HG03039 (cell line): Measurements from ENCODE around the gene PIK3C2A.
"Not testable (repeated sequence)": the region's sequence is repeated elsewhere in the genome, so short reads cannot be mapped to it uniquely, and the experiment has no call there.

Experiments
- ATAC-seq: cut with Tn5 transposase; IDR thresholded peaks from one replicate; pipeline ENCODE4 v1.9.1; 2021; ENCODE audit warnings: mild to moderate bottlenecking, moderate library complexity; ENCODE audit not compliant: unreplicated experiment

The PIK3C2A gene, protein sequence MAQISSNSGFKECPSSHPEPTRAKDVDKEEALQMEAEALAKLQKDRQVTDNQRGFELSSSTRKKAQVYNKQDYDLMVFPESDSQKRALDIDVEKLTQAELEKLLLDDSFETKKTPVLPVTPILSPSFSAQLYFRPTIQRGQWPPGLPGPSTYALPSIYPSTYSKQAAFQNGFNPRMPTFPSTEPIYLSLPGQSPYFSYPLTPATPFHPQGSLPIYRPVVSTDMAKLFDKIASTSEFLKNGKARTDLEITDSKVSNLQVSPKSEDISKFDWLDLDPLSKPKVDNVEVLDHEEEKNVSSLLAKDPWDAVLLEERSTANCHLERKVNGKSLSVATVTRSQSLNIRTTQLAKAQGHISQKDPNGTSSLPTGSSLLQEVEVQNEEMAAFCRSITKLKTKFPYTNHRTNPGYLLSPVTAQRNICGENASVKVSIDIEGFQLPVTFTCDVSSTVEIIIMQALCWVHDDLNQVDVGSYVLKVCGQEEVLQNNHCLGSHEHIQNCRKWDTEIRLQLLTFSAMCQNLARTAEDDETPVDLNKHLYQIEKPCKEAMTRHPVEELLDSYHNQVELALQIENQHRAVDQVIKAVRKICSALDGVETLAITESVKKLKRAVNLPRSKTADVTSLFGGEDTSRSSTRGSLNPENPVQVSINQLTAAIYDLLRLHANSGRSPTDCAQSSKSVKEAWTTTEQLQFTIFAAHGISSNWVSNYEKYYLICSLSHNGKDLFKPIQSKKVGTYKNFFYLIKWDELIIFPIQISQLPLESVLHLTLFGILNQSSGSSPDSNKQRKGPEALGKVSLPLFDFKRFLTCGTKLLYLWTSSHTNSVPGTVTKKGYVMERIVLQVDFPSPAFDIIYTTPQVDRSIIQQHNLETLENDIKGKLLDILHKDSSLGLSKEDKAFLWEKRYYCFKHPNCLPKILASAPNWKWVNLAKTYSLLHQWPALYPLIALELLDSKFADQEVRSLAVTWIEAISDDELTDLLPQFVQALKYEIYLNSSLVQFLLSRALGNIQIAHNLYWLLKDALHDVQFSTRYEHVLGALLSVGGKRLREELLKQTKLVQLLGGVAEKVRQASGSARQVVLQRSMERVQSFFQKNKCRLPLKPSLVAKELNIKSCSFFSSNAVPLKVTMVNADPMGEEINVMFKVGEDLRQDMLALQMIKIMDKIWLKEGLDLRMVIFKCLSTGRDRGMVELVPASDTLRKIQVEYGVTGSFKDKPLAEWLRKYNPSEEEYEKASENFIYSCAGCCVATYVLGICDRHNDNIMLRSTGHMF (N-terminal part only)

DNA sequence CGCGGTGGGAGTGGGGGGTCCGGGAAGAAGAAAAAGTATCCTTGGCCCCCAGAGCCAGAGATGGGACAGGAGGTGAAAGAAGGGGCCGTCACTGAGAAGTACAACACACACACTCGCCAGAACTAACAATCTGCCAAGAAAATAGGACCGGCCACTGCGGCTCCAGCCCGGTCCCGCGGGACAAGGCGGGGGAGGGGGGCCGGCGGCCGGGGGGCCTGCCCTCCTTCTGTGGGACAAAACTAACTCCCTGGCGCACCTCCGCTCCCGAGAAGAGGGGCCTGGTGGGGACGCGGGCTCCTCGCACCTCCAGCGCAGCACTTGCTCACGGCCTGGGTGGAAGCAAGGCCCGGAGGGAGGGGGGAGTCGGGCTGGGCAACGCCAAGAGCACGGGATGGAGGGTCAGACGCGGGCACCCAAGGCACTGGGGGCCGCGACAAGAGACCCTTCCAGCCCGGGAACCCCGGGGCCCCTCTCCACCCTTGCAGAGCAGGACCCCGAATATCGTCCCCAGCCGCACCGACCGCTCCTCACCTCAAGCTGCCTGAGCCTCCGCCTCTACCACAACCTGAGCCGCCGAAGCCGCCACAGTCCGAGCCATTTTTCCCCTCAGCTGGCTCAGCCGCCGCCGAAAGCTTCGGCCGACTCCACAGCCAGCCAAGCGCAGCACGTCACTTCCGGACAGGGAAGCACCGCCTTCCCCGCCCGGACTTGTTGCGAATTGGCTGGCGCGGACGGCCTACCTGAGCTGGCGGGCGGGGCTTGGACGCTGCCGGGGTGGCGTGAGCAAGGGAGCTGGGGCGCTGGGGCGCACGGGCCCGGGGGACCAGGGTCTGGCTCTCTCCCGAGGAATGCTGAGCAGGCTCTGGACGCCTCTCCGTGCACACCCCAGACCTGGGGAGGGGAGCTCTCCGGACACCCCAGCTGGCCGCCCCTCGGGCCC lies at the start of gene PIK3C2A:
TSS of gene PIK3C2A (minus strand) at position 670 of the 940 bp plus-strand sequence. CDS start 38,245 bp downstream, outside the sequence.
- peak; percentile 98 for ATAC-seq

DNA sequence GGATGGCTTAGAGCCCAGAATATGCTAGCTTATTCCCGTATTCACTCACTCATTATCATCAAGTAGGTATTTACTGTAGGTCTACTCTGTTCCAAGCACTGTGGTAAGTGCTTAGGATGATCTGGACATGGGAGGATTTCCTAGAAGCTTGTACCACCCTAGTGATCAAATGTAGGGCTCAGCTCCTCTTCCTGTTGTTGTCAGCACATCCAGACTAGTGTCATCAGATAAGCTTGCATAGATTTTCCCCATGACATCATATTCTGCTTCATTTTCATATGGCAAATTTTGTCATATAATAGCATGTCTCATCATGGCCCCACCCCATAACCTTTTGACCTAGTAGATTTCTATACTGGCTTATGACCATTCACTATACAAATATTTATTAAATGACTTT lies 49.4 kb upstream of the PIK3C2A start:
- no peak for ATAC-seq

DNA sequence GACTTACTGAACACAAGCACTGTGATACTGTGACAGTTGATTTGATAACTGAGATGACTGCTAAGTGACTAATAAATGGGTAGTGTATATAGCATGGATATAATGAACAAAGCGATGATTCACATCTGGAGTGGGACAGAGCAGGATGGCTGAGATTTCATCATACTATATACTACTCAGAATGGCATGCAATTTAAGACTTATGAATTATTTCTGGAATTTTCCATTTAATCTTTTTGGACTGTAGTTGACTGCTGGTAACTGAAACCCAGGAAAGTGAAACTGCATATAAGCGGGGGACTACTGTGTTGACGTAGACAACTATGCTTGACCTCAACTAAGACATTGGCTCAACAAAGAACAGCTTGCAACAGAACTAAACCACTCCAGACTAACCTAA lies 48.7 kb upstream of the PIK3C2A start:
- no peak for ATAC-seq

DNA sequence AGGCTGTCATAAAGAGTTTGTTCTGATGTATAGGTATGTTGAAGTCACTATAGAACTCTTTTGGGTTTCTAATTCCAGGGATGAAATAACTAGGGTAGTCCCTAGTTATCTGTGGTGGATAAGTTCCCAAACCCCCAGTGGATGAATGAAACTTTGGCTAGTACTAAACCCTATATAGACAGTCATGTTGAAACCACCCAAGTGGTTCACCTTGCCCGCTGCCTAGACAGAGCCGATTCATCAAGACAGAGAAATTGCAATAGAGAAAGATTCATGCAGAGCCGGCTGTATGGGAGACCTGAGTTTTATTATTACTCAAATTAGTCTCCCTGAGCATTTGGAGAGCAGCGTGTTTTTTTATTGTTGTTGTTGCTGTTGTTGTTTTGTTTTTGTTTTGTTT lies 44.9 kb upstream of the PIK3C2A start:
- no peak for ATAC-seq

DNA sequence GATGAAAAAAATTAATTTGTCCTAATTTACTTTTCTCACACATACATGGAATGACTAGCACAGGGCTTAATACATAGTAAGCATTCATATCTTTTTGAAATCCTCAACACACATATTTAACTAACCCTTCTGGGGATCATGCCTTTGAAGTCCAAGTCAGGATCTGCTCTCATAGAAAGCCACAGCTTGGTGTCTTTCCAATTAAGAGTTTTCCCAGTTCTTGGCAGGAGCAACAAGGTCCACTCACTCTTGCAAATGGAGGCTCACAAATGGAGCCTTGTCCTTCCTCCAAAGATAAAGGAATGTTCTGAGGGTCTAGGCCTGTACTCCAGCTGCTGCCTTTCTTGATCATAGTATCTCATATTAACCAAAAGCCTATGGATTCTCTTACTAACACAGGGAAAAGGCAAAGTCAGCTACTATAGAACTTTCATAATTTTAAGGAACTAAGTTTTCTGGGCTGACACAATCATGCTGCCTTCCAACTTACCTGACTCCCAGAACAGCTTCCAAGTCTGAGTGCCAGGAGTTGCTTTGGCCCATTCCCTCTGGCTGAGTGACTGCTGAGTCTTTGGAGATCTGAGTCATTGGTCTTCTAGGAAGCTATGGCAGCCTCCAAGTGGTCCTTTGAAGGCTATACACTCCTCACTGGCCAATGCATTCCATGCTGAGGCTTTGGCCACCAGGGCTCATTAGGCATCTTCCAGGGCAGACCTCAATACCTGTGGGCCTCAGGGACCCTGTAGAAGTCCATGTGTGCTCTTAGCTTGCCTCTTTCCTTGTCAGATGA lies 43.0 kb upstream of the PIK3C2A start:
- ATAC-seq: no peak

DNA sequence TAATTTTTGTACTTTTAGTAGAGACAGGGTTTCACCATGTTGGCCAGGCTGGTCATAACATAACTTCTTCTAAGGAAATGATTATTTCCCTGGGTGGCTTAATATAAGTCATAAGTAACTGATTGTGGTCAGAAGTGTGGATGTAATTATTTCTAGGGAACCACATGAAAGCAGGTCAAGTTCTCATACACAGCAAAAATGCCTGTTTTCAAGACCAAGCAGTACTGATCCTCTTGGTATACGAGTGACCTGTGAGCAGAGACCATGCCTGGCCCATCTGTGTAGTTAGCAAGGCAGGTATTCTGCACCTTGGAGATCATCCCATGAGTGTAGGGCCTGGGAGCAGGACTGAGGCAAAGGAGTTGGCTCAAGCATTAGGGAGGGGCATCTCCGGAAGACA lies 36.3 kb upstream of the PIK3C2A start:
- peak; percentile 58 for ATAC-seq

DNA sequence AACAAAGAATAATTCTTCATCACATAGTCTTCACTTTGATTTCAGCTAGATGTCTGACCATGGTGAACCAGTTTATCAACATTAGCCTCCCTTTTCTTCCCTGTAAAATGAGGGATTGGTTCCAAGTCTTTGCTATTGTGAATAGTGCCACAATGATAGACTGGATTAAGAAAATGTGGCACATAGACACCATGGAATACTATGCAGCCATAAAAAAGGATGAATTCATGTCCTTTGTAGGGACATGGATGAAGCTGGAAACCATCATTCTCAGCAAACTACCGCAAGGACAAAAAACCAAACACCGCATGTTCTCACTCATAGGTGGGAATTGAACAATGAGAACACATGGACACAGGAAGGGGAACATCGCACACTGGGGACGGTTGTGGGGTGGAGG lies 35.2 kb upstream of the PIK3C2A start:
- ATAC-seq: not testable (repeated sequence)

DNA sequence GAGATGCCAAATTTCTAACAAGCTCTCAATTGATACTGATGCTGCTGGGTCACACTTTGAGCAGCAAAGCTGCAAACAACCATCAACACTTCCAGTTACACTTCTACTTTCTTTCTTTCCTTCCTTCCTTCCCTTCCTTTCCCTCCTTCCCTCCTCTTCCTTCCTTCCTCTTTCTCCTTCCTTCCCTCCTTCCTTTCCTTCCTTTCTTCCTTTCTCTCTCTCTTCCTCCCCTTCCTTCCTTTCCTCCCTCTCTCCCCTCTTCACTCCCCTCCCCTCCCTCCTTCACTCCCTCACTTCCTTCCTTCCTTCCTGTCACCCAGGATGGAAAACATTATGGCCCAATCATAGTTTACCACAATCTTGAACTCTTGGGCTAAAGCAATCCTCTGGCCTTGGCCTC lies 33.0 kb upstream of the PIK3C2A start:
- no peak for ATAC-seq

DNA sequence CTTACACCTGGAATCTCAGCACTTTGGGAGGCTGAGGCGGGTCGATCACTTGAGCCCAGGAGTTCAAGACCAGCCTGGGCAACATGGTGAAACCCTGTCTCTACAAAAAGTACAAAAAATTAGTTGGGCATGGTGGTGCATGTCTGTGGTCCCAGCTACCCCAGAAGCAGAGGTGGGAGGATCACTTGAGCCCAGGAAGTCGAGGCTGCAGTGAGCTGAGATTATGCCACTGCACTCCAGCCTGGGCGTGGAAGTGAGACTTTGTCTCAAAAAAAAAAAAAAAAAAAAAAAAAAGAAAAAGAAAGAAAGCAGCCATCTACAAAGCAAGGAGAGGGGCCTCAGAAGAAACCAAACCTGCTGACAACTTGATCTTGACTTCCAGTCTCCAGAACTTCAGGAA lies 32.1 kb upstream of the PIK3C2A start:
- not testable (repeated sequence) for ATAC-seq

DNA sequence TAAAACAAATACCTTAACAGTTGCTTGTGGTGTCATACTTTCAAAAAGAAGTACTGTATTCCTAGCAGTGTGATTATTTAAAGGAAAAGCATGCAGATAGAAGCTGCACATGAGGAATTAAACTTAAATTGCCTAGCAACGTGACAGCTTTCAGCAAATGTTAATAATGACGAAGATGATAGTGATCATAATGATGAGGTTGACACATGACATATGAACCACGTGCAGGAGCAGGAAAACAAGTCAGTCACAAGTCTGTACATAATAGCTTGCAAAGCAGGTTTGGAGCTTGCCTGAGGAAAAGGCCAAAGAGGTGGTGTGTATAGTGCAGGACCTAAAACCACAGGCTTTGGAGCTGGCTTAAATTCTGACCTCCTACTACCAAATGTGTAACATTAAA lies 30.6 kb upstream of the PIK3C2A start:
- no peak for ATAC-seq

DNA sequence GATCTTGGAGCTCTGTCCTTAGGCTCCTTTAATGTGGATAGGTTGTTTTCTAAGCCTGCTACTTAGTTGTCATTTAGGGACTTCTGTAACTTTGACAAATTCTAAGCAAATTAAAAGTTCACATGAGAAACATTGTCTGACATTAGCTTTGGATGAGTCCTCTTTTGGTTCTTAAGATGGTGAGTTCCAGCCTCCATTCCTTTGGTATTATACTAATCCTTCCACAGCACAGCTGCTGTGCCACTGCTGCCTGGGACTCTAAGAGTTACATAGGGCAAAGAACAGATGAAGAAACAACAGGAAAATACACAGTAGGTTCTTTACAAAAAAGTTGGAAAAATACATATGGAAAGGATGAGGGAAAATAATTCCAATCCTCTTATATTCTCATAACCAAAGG lies 25.3 kb upstream of the PIK3C2A start:
- no peak for ATAC-seq

DNA sequence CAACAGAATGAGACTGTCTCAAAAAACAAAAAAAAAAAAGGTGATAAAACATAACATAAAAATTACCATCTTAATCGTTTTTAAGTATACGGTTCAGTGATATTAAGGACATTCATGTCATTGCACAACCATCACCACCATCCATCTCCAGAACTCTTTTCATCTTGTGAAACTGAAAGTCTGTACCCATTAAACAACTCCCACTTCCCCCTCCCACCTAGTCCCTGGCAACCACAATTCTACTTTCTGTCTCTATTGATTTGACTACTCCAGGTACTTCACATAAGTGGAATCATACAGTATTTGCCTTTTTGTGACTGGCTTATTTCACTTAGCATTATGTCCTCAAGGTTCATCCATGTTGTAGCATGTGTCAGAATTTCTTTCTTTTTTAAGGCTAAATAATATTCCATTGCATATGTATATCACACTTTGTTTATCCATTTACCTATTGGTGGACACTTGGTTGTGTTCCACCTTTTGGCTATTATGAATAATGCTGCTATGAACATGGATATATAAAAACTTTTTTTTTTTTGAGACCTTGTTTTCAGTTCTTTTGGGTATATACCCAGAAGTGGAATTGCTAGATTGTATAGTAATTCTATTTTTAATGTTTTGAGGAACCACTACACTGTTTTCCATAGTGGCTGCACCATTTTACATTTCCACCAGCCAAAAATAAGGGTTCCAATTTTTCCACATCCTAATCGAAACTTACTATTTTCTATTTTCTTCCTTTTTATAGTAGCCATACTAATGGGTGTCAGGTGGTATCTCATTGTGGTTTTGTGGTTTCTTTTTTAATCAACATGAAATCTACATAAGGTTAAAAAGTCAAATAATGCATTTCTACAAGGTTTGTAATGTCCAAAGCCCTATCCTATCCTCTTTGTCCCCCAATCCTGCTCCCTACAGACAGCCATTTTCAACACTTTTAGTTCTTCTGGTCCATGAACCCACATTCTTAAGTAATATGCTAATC lies 23.4 kb upstream of the PIK3C2A start:
- ATAC-seq: peak; percentile 91

- ATAC-seq: no peak
Observed at GRCh38 chr11:17229481-17230152, 21.8 kb upstream of the PIK3C2A start.

DNA sequence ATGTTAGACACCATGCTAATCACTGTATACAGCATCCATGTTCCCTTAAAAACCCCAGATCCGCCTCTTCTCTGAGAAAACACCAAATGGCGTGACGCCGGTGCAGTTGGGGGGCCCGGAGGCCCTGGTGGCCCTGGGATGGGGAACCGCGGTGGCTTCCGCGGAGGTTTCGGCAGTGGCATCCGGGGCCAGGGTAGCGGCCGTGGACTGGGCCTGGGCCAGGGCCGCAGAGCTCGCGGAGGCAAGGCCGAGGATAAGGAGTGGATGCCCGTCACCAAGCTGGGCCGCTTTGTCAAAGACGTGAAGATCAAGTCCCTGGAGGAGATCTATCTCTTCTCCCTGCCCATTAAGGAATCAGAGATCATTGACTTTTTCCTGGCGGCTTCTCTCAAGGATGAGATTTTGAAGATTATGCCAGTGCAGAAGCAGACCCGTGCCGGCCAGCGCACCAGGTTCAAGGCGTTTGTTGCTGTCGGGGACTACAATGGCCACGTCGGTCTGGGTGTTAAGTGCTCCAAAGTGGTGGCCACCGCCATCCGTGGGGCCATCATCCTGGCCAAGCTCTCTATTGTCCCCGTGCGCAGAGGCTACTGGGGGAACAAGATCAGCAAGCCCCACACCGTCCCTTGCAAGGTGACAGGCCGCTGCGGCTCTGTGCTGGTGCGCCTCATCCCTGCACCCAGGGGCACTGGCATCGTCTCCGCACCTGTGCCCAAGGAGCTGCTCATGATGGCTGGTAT lies 20.6 kb upstream of the PIK3C2A start:
- not testable (repeated sequence) for ATAC-seq

DNA sequence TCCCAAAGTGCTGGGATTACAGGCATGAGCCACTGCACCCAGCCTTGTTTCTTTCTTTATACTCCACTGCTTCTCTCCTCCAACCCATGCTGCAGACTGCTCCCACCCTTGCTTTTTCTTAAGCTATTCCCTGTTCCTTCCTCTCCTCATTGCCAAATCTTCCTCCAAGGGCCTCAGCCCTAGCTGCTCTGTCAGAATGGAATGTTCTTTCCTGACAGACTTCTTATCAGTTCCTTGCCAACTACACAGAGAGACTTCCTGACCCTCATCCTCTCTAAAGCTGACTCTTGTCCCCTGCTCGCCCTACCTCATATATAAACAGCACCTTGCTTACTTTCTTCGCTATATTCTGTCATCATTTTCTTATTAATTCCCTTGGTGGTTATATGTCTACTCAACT lies 16.9 kb upstream of the PIK3C2A start:
- ATAC-seq: no peak

DNA sequence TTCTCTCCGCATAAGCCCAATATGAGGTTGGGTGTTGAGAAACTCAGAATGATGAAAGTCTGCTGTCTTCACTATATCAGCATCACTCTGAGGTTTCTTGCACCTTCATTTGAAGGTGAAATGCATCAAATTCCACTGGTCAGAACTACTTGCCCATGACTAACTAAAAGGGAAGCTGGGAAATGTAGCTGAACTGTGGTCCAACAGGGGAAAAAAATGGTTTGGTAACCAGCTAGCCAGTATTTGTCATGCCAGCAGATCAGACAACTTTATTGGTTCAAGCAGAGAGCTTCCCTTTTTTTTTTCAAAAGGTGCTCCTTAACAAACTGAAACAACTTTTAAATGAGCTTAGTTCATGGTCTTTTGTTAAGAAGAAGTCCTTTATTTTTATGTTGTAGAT lies 14.2 kb upstream of the PIK3C2A start:
- no peak for ATAC-seq

DNA sequence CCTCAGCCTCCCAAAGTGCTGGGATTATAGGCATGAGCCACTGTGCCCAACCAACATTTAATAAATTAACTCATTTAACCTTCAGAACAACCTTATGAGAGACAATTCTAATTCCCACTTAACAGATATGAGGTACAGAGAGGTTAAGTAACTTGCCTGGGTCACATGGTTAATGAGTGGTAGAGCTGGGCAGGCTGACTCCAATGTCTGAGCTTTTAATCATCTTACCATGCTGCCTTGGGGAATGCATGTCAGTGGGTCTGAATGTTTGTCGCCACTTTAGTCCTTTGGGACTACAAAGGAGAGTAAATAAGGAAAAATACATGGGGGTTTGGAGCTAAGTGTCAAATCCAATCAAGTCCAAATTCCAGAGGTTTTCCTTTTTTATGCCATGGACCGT lies 11.2 kb upstream of the PIK3C2A start:
- no peak for ATAC-seq
